NB4 (cell line): ENCODE data around the gene CRTAC1.
A peak's percentile ranks its signal among the peaks of the same experiment; 100 is the strongest.

Experiments
- DNase-seq: peaks from one replicate; pipeline ENCODE4 v3.0.0; 2010; ENCODE audit warnings: low read depth
- H3K4me3 ChIP-seq: one replicate; pipeline ENCODE4 v1.5.1; 2011; ENCODE audit warnings: mild to moderate bottlenecking, low read depth, low read length, moderate library complexity
- MAX ChIP-seq: IDR thresholded peaks from 2 replicates; pipeline ENCODE4 v1.6.1; 2011; ENCODE audit warnings: low read depth, low read length
- MYC ChIP-seq: IDR thresholded peaks from 2 replicates; pipeline ENCODE4 v1.6.1; 2011; ENCODE audit warnings: low read depth, low read length
- POLR2A ChIP-seq: IDR thresholded peaks from 2 replicates; pipeline ENCODE4 v1.6.1; 2011; ENCODE audit warnings: mild to moderate bottlenecking; ENCODE audit not compliant: insufficient read length; ENCODE audit errors: extremely low read depth
- TF ChIP-seq, protein P1 (sequence below): IDR thresholded peaks from one replicate; pipeline ENCODE4 v1.5.1; 2012; ENCODE audit warnings: low read depth, low read length

Gene CRTAC1

GRCh38 chr10:98028168-98028770, 2.2 kb downstream of the CRTAC1 start:
- H3K4me3 ChIP-seq = no peak overlapping the region
- DNase-seq = peak; percentile 79
- no peak for TF ChIP-seq POLR2A
- no peak for TF ChIP-seq MAX
- TF ChIP-seq, protein P1, sequence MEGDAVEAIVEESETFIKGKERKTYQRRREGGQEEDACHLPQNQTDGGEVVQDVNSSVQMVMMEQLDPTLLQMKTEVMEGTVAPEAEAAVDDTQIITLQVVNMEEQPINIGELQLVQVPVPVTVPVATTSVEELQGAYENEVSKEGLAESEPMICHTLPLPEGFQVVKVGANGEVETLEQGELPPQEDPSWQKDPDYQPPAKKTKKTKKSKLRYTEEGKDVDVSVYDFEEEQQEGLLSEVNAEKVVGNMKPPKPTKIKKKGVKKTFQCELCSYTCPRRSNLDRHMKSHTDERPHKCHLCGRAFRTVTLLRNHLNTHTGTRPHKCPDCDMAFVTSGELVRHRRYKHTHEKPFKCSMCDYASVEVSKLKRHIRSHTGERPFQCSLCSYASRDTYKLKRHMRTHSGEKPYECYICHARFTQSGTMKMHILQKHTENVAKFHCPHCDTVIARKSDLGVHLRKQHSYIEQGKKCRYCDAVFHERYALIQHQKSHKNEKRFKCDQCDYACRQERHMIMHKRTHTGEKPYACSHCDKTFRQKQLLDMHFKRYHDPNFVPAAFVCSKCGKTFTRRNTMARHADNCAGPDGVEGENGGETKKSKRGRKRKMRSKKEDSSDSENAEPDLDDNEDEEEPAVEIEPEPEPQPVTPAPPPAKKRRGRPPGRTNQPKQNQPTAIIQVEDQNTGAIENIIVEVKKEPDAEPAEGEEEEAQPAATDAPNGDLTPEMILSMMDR = peak; percentile 96
- TF ChIP-seq MYC = no peak

DNA sequence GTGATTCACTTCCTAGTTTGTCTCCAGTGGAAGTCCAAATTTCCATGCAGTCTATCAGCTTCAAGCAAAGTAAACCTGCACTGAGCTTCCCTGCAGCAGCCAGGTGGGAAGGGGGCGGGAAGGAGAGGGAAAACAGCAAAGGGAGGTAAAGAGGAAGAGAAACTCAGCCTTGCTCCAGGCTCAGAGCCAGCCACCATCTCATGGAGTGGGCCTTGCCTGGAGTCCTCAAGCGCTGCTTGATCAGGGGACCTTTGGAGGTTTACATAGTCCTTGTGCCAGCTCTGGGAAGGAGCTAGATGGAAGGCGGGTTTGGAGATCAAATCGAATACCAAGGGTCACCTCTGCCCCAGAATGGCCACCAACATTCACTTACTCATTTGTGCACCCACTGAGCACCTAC, 7.4 kb downstream of the CRTAC1 start:
- H3K4me3 ChIP-seq = no peak overlapping the region
- no peak for DNase-seq
- TF ChIP-seq POLR2A (no peak), MYC (no peak), MAX (no peak)
- TF ChIP-seq, protein P1 = no peak

- no peak overlapping the region for H3K4me3 ChIP-seq
- TF ChIP-seq, protein P1 = no peak
- no peak for TF ChIP-seq POLR2A
- no peak for TF ChIP-seq MYC
- TF ChIP-seq MAX = no peak
- DNase-seq = no peak
These were observed 9.6 kb downstream of the CRTAC1 start for GRCh38 chr10:98020784-98021183.

- H3K4me3 ChIP-seq = no peak overlapping the region
- TF ChIP-seq POLR2A (no peak), MYC (no peak), MAX (no peak)
- TF ChIP-seq, protein P1 = no peak
- DNase-seq = no peak
These were observed 10.2 kb downstream of the CRTAC1 start for GRCh38 chr10:98020254-98020653.

- TF ChIP-seq MYC (no peak), POLR2A (no peak)
- H3K4me3 ChIP-seq = no peak overlapping the region
- no peak for DNase-seq
These were observed 10.6 kb downstream of the CRTAC1 start for GRCh38 chr10:98019784-98020183.

DNA sequence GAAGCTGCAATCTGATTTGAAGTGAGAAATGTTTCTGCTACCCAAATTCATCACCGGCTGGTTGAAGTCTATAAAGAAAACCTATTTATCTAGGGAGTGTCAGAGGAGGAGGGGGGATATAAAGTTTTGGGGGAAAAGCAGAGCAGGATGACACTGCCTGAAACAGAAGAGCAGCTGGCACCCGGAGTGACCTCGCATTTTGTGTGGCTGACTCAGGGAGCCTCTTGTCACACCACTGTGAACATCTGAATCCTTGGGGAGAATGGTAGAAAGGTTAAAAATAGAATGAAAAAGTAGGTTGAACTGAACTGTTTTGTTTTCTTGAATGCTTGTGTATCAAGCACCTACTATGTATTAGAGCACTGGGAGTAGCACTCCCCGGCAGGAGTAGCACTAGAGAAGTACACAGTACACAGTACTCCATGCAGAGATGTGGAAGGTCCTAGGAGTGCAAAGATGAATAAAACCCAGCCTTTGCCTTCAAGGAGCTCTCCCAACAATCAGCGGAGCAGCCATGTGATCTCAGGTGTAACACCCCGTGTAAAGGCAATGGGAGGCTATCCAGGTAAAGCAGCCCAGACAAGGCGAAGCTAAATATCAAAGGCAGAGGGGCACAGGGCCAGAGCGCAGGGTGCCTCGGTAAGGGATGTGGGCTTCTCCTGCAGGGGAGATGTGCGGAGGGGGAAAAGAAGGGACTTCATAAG, 13.5 kb downstream of the CRTAC1 start:
- no peak for DNase-seq
- TF ChIP-seq MYC = no peak
- TF ChIP-seq MAX = no peak
- TF ChIP-seq, protein P1 = no peak
- TF ChIP-seq POLR2A = no peak
- H3K4me3 ChIP-seq = no peak overlapping the region
